ENCODE data around the gene FZD8.

FZD8 gene

DNA sequence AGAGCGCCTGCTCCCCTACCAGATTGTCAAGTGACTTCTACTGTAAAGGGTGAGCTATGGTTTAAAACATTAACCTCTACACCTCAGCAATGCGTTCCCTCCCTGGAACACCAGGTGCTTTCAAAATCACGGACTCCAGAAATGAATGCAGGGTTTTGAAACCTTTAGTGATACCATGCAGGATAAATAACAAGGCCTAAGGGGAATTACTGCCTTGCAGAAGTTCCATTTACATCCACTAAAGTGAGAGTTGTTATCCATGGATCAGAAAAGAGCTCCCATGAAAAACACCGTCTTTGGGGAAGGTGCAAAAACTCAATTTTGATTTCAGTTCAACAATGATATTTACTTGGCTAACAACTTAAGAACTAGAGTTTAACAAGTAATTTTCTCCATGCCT, 4.0 kb downstream of the FZD8 start:
- no peaks in the 10 kb centered on the region for H3K27me3 ChIP-seq (ENCODE audit: low read depth, low read length)
- H3K9me3 ChIP-seq (ENCODE audit: insufficient read depth, low read length): no peaks in the 10 kb centered on the region
- H2AFZ ChIP-seq (ENCODE audit: low read depth, low read length): no peak overlapping the region
- no peak overlapping the region for H3K4me2 ChIP-seq (ENCODE audit: low read length)
- no peaks in the 10 kb centered on the region for H3K4me1 ChIP-seq (ENCODE audit: low read length)
- no peak overlapping the region for H3K4me3 ChIP-seq (ENCODE audit: low read length)
- TF ChIP-seq EZH2phosphoT487 (IDR thresholded peaks at IDR 0.05; ENCODE audit: low read depth): no peak
- TF ChIP-seq, protein P1, sequence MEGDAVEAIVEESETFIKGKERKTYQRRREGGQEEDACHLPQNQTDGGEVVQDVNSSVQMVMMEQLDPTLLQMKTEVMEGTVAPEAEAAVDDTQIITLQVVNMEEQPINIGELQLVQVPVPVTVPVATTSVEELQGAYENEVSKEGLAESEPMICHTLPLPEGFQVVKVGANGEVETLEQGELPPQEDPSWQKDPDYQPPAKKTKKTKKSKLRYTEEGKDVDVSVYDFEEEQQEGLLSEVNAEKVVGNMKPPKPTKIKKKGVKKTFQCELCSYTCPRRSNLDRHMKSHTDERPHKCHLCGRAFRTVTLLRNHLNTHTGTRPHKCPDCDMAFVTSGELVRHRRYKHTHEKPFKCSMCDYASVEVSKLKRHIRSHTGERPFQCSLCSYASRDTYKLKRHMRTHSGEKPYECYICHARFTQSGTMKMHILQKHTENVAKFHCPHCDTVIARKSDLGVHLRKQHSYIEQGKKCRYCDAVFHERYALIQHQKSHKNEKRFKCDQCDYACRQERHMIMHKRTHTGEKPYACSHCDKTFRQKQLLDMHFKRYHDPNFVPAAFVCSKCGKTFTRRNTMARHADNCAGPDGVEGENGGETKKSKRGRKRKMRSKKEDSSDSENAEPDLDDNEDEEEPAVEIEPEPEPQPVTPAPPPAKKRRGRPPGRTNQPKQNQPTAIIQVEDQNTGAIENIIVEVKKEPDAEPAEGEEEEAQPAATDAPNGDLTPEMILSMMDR (IDR thresholded peaks at IDR 0.05; ENCODE audit: low read depth, low read length): no peak
- H4K20me1 ChIP-seq (ENCODE audit: insufficient read depth, low read length): no peaks in the 10 kb centered on the region
- H3K27ac ChIP-seq (ENCODE audit: low read length): no peak overlapping the region
- H3K9ac ChIP-seq (ENCODE audit: low read length): no peak overlapping the region
- no peaks in the 10 kb centered on the region for H3K36me3 ChIP-seq (replicated peaks; ENCODE audit: low read depth, low read length)
- H3K79me2 ChIP-seq (ENCODE audit: low read length): no peaks in the 10 kb centered on the region

DNA sequence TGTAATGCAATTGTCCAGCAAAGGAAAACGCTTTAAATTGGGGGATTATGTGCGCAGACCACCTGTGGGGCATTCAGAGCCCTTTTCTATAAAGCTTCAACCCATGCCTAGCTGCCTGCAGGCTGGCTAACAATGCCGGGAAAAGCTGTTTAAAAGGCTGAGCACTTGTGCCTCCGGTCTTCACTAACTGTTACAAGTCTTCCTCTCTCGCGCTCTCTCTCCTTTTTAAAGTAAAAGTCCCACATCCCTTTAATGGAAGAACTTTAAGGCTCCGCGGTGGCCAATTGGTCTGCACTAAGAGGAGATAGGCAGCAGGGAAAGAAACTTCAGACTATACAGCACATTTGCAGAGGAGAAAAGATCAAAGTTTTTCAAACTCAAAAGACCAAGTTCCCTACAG, 4.6 kb downstream of the FZD8 start:
- Histone ChIP-seq H3K4me1 (ENCODE audit: low read length) (no peaks in the 10 kb centered on the region), H3K4me2 (ENCODE audit: low read length) (no peak overlapping the region), H3K27me3 (ENCODE audit: low read depth, low read length) (no peaks in the 10 kb centered on the region), H4K20me1 (ENCODE audit: insufficient read depth, low read length) (no peaks in the 10 kb centered on the region), H3K79me2 (ENCODE audit: low read length) (no peaks in the 10 kb centered on the region), H3K36me3 (replicated peaks; ENCODE audit: low read depth, low read length) (no peaks in the 10 kb centered on the region), H3K4me3 (ENCODE audit: low read length) (no peak overlapping the region), H3K9me3 (ENCODE audit: insufficient read depth, low read length) (no peaks in the 10 kb centered on the region), H2AFZ (ENCODE audit: low read depth, low read length) (no peak overlapping the region), H3K9ac (ENCODE audit: low read length) (no peak overlapping the region), H3K27ac (ENCODE audit: low read length) (no peak overlapping the region)
- TF ChIP-seq, protein P1 (IDR thresholded peaks at IDR 0.05; ENCODE audit: low read depth, low read length): no peak
- TF ChIP-seq EZH2phosphoT487 (IDR thresholded peaks at IDR 0.05; ENCODE audit: low read depth): no peak

DNA sequence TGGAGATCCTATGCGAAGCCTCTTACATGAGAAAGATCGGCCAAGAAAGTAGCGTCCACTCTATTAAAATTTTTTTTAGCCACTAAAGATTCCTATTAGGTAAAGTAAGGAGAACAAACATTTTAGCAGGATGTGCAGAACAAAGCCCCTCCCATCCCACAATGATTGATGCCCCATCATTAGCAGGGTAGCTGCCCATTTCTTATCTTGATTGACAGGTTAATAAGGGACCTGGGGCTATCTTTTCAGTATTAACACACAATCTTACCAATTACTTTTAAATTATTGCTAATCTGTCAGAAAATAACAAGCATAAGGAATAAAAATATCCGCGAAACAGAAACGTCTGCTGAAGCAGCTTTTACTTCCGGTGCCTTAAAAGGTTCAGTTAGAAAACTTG, 5.1 kb downstream of the FZD8 start:
- Histone ChIP-seq H4K20me1 (ENCODE audit: insufficient read depth, low read length) (no peaks in the 10 kb centered on the region), H3K79me2 (ENCODE audit: low read length) (no peaks in the 10 kb centered on the region), H3K9me3 (ENCODE audit: insufficient read depth, low read length) (no peaks in the 10 kb centered on the region), H3K9ac (ENCODE audit: low read length) (no peak overlapping the region), H3K4me2 (ENCODE audit: low read length) (no peak overlapping the region), H3K27me3 (ENCODE audit: low read depth, low read length) (no peaks in the 10 kb centered on the region), H3K4me1 (ENCODE audit: low read length) (no peaks in the 10 kb centered on the region), H3K4me3 (ENCODE audit: low read length) (no peak overlapping the region), H3K36me3 (replicated peaks; ENCODE audit: low read depth, low read length) (no peaks in the 10 kb centered on the region), H3K27ac (ENCODE audit: low read length) (no peak overlapping the region), H2AFZ (ENCODE audit: low read depth, low read length) (no peak overlapping the region)
- TF ChIP-seq, protein P1 (IDR thresholded peaks at IDR 0.05; ENCODE audit: low read depth, low read length): no peak
- TF ChIP-seq EZH2phosphoT487 (IDR thresholded peaks at IDR 0.05; ENCODE audit: low read depth): no peak

DNA sequence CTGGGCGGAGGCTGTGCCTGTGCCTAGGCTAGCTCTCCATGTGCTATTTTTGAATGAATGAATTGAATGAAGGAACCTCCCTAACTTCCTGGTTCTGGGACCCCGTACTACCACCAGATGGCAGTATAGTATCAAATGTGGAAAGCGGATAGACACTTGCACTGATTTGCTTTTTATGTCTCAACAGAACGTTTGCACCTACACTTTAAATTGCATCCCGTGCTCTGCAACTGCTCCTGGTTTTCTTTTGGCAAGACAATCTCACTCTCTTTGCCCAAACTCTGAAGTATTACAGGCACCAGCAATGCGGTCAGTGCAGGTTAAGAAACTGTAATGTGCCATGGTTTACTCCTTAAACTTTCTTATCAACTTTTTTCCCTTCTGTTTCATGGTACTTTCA, 6.5 kb downstream of the FZD8 start:
- Histone ChIP-seq H4K20me1 (ENCODE audit: insufficient read depth, low read length) (no peaks in the 10 kb centered on the region), H3K4me2 (ENCODE audit: low read length) (peak overlapping the region; percentile 20; the same call in 1 of the 2 replicates), H3K79me2 (ENCODE audit: low read length) (no peaks in the 10 kb centered on the region), H3K27me3 (ENCODE audit: low read depth, low read length) (no peaks in the 10 kb centered on the region), H3K4me1 (ENCODE audit: low read length) (no peaks in the 10 kb centered on the region), H3K36me3 (replicated peaks; ENCODE audit: low read depth, low read length) (no peaks in the 10 kb centered on the region), H3K9me3 (ENCODE audit: insufficient read depth, low read length) (no peaks in the 10 kb centered on the region), H3K27ac (ENCODE audit: low read length) (no peak overlapping the region), H3K4me3 (ENCODE audit: low read length) (no peak overlapping the region), H3K9ac (ENCODE audit: low read length) (no peak overlapping the region), H2AFZ (ENCODE audit: low read depth, low read length) (peak overlapping the region; percentile 8; the same call in 1 of the 2 replicates)
- TF ChIP-seq, protein P1 (IDR thresholded peaks at IDR 0.05; ENCODE audit: low read depth, low read length): peak; percentile 83
- TF ChIP-seq EZH2phosphoT487 (IDR thresholded peaks at IDR 0.05; ENCODE audit: low read depth): no peak
